ENCODE results near the gene MORN1. TPM values are rescaled to one million over a fixed set of nuclear protein-coding genes. Genes with fewer than 3 reads are reported as not detected.

MORN1 gene
- total RNA-seq, 2 experiments from 2014 or later, result 5.9 to 6.6 TPM

GRCh38 chr1:2417083-2417832 lies 25.9 kb upstream of the MORN1 start:
- TF ChIP-seq, protein P1, sequence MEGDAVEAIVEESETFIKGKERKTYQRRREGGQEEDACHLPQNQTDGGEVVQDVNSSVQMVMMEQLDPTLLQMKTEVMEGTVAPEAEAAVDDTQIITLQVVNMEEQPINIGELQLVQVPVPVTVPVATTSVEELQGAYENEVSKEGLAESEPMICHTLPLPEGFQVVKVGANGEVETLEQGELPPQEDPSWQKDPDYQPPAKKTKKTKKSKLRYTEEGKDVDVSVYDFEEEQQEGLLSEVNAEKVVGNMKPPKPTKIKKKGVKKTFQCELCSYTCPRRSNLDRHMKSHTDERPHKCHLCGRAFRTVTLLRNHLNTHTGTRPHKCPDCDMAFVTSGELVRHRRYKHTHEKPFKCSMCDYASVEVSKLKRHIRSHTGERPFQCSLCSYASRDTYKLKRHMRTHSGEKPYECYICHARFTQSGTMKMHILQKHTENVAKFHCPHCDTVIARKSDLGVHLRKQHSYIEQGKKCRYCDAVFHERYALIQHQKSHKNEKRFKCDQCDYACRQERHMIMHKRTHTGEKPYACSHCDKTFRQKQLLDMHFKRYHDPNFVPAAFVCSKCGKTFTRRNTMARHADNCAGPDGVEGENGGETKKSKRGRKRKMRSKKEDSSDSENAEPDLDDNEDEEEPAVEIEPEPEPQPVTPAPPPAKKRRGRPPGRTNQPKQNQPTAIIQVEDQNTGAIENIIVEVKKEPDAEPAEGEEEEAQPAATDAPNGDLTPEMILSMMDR (IDR thresholded peaks at IDR 0.05), result no peak
- ATAC-seq, result no peak
- H3K36me3 Mint-ChIP-seq (ENCODE audit: low read depth), result no peaks in the 10 kb centered on the region
- H3K27ac Mint-ChIP-seq, result peak overlapping the region; percentile 47
- CTCF ChIA-PET, result interaction anchor here (1.1 to 3.0 kb wide), 3 partner anchors 12 to 131 kb away, joined by 3 to 25 read pairs (median 9); partner anchors contain the start of gene PANK4
- H3K4me1 Mint-ChIP-seq (ENCODE audit: low read depth), result peaks cover 29% of the 10 kb centered on the region
- H3K9me3 Mint-ChIP-seq, result no peaks in the 10 kb centered on the region
- H3K4me3 Mint-ChIP-seq, result peak overlapping the region; percentile 73
- POLR2A ChIA-PET, result interaction anchor here (0.7 to 1.5 kb wide), 2 partner anchors 13 to 151 kb away, joined by 3 to 5 read pairs; no protein-coding TSS in a partner anchor
- DNase-seq, result no peak
- intact Hi-C loops (cut with micrococcal nuclease), result no loop called here
- no peaks in the 10 kb centered on the region for H3K27me3 Mint-ChIP-seq

- H3K9me3 Mint-ChIP-seq, result no peaks in the 10 kb centered on the region
- peaks cover 29% of the 10 kb centered on the region for H3K4me1 Mint-ChIP-seq (ENCODE audit: low read depth)
- ATAC-seq (no peak), DNase-seq (peak; percentile 57)
- CTCF ChIA-PET, result interaction anchor here (0.9 to 3.0 kb wide), 8 partner anchors 8 to 222 kb away, joined by 3 to 25 read pairs (median 8); partner anchors contain the start of genes FAAP20 and PANK4
- H3K36me3 Mint-ChIP-seq (ENCODE audit: low read depth), result peaks cover 2% of the 10 kb centered on the region
- H3K27me3 Mint-ChIP-seq, result no peaks in the 10 kb centered on the region
- intact Hi-C loops (cut with micrococcal nuclease), result no loop called here
- POLR2A ChIA-PET, result interaction anchor here (0.9 to 1.7 kb wide), 7 partner anchors 10 to 169 kb away, joined by 3 to 6 read pairs (median 3); partner anchors contain the start of gene TNFRSF14
- peak overlapping the region; percentile 73 for H3K4me3 Mint-ChIP-seq
- TF ChIP-seq, protein P1 (IDR thresholded peaks at IDR 0.05), result no peak
- peak overlapping the region; percentile 47 for H3K27ac Mint-ChIP-seq
Measured at GRCh38 chr1:2416403-2416802, 25.0 kb upstream of the MORN1 start.

DNA sequence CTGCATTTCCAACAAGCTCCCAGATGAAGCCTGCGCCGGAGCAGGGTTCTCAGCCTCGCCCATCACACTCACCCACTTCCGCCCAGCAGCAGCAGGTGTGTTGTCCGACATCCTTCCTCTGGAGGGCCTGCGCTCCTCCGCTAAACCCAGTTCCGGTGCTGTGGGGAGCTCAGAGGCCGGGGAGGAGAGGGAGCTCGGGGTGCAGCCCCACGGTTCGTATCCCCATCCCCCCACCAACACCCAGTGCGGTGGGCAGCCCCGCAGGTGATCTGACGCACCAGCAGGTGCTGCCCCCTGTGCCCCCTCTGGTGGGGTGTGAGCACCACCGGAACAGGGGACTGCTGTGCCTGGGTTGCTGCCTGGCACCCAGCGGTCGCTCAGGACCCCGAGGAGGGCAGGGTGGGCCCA lies 24.5 kb upstream of the MORN1 start:
- ChIA-PET POLR2A (interaction anchor here (0.6 to 1.7 kb wide), 8 partner anchors 8 to 169 kb away, joined by 3 to 6 read pairs (median 3); partner anchors contain the start of gene TNFRSF14), CTCF (interaction anchor here (0.9 to 3.0 kb wide), 9 partner anchors 8 to 221 kb away, joined by 3 to 25 read pairs (median 6); partner anchors contain the start of genes FAAP20 and PANK4)
- intact Hi-C loops (cut with micrococcal nuclease), result loop anchor here (2.0 kb wide), 1 partner anchor 109 kb away; no protein-coding TSS in a partner anchor
- TF ChIP-seq, protein P1 (IDR thresholded peaks at IDR 0.05), result no peak
- Mint-ChIP-seq H3K4me1 (ENCODE audit: low read depth) (peaks cover 32% of the 10 kb centered on the region), H3K27me3 (no peaks in the 10 kb centered on the region), H3K36me3 (ENCODE audit: low read depth) (peaks cover 4% of the 10 kb centered on the region), H3K9me3 (no peaks in the 10 kb centered on the region), H3K4me3 (peak overlapping the region; percentile 73), H3K27ac (peak overlapping the region; percentile 70)
- DNase-seq, result peak; percentile 72
- peak; percentile 19 for ATAC-seq

DNA sequence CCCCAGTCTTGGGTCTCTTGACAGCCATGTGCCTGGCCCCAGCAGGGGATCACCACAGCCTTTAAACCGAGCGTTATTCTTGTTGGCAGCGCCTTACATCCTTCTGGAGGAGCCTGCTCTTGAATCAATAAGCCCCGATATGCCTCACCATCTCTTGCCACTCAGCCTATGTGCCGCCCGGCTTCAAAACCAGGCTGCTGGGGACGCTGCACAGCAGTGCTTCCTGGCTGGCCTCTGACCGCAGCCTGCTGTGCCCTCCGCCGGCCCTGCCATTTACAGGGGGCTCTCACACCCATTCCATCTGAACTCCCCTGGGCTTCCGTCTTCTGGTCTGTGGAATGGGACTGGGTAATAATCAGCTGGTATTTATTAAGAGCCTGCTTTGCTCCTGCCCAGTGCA lies 24.0 kb upstream of the MORN1 start:
- H3K4me1 Mint-ChIP-seq (ENCODE audit: low read depth), result peaks cover 36% of the 10 kb centered on the region
- H3K9me3 Mint-ChIP-seq, result no peaks in the 10 kb centered on the region
- H3K27ac Mint-ChIP-seq, result peak overlapping the region; percentile 70
- peak overlapping the region; percentile 73 for H3K4me3 Mint-ChIP-seq
- ATAC-seq (no peak), DNase-seq (peak; percentile 19)
- H3K27me3 Mint-ChIP-seq, result no peaks in the 10 kb centered on the region
- peaks cover 8% of the 10 kb centered on the region for H3K36me3 Mint-ChIP-seq (ENCODE audit: low read depth)
- intact Hi-C loops (cut with micrococcal nuclease), result loop anchor here (2.0 kb wide), 1 partner anchor 109 kb away; no protein-coding TSS in a partner anchor
- CTCF ChIA-PET, result interaction anchor here (0.8 to 3.0 kb wide), 8 partner anchors 9 to 169 kb away, joined by 3 to 25 read pairs (median 8); partner anchors contain the start of gene PANK4
- POLR2A ChIA-PET, result interaction anchor here (0.6 to 1.7 kb wide), 6 partner anchors 8 to 170 kb away, joined by 3 to 6 read pairs (median 4); no protein-coding TSS in a partner anchor
- TF ChIP-seq, protein P1 (IDR thresholded peaks at IDR 0.05), result no peak

All from activated CD8-positive, alpha-beta T cell treated with anti-CD3 and anti-CD28 coated beads for 36 hours (primary cell).